Measurements from ENCODE around the gene DLGAP5. TPM values are rescaled to one million over a fixed set of nuclear protein-coding genes. Genes with fewer than 3 reads are reported as not detected.
A peak's percentile ranks its signal among the peaks of the same experiment; 100 is the strongest.

DLGAP5 gene
- total and polyA plus RNA-seq, 4 donors: 0.13 to 1.1 (median 0.63) TPM; not detected in 1

DNA sequence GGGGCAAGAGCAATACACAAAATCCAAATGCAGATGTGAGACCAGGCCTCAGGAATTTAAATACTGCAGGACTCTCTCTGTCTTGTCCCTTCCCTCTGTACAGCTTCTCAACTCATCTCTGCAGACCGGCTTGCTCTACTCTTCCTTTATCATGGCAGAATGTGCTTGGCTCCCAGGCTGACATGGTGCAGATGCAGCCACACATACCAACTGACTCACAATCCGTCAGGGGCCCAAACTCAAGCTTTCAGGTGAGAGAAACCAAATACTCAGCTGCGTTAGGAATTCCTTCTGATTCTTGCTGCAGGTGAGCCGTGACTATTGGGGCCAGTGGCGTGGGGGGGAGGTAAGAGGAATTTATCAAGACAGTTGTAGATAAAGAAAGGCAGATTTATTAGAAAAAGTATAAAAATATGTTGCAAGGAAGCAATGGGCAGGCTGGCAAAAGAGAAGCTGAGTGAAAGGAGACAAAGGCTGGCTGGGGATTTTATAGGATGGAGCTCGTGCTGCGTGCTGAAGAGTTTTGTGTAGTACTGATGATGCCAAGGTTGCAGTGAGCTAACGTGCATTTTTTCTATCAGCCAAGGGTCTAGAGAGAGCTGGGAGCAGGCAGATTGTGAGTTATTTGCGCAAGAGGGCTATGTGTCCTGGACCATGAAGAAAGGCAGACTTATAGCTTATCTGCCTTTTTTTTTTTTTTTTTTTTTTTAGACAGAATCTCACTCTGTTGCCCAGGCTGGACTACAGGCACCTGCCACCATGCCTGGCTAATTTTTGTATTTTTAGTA lies 67.3 kb downstream of the DLGAP5 start:
- intact Hi-C loops (cut with DNase I): no loop called here

DNA sequence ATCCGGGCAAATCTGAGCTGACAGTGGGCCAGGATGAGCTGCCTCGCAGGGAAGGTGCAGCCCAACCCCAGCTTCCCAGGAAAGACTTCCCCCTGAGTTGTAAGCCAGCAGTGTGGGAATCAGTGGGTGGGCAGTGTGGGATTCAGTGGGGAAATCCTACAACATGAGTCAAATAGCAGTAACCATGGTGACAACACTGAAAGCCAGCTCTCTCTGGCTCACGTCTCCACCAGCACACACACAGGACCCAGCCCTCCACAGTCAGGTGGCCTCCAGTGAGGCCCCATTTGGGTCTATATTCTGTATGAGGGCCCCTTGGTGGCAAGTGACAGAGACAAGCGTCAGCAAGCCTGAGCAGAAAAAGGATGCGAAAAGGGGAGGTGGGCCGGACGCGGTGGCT lies 68.3 kb downstream of the DLGAP5 start:
- intact Hi-C loops (cut with DNase I): no loop called here
- Histone ChIP-seq H3K27me3 (ENCODE audit: control insufficient read depth in 1 of 2, insufficient read depth in 2 of 2, low read length in 1 of 2) (no peaks in the 10 kb centered on the region), H3K4me1 (ENCODE audit: control insufficient read depth in 1 of 2, insufficient read depth in 2 of 2, low read length in 2 of 2) (no peaks in the 10 kb centered on the region), H3K4me3 (ENCODE audit: low read length in 2 of 2) (no peak overlapping the region), H3K9me3 (ENCODE audit: control insufficient read depth, low read length) (no peaks in the 10 kb centered on the region), H3K27ac (ENCODE audit: low read depth in 1 of 2, low read length in 2 of 2) (no peak overlapping the region), H3K36me3 (ENCODE audit: control insufficient read depth in 1 of 2, insufficient read depth in 2 of 2, low read length in 1 of 2) (no peaks in the 10 kb centered on the region)
- ATAC-seq (ENCODE audit: low FRiP score) (no peak), DNase-seq (no peak)
- WGBS, 2 donors: 65 to 71% methylated on average over 8 of the region's 8 CpGs

More for the DNA sequence above, 67.3 kb downstream of the DLGAP5 start:
- Histone ChIP-seq H3K4me3 (ENCODE audit: low read length in 2 of 2) (no peak overlapping the region), H3K4me1 (ENCODE audit: control insufficient read depth in 1 of 2, insufficient read depth in 2 of 2, low read length in 2 of 2) (no peaks in the 10 kb centered on the region), H3K9me3 (ENCODE audit: control insufficient read depth, low read length) (no peaks in the 10 kb centered on the region), H3K27me3 (ENCODE audit: control insufficient read depth in 1 of 2, insufficient read depth in 2 of 2, low read length in 1 of 2) (no peaks in the 10 kb centered on the region), H3K27ac (ENCODE audit: low read depth in 1 of 2, low read length in 2 of 2) (no peak overlapping the region), H3K36me3 (ENCODE audit: control insufficient read depth in 1 of 2, insufficient read depth in 2 of 2, low read length in 1 of 2) (no peaks in the 10 kb centered on the region)
- 96 to 98% methylated on average over 9 of the region's 9 CpGs for WGBS, 2 donors
- no peak for DNase-seq
- no peak for ATAC-seq (ENCODE audit: low FRiP score)

GRCh38 chr14:55122440-55122986 lies 68.9 kb downstream of the DLGAP5 start:
- no peaks in the 10 kb centered on the region for H3K36me3 ChIP-seq (ENCODE audit: control insufficient read depth in 1 of 2, insufficient read depth in 2 of 2, low read length in 1 of 2)
- H3K27ac ChIP-seq (ENCODE audit: low read depth in 1 of 2, low read length in 2 of 2): no peak overlapping the region
- H3K4me1 ChIP-seq (ENCODE audit: control insufficient read depth in 1 of 2, insufficient read depth in 2 of 2, low read length in 2 of 2): no peaks in the 10 kb centered on the region
- no peak overlapping the region for H3K4me3 ChIP-seq (ENCODE audit: low read length in 2 of 2)
- WGBS, 2 donors: 16 to 23% methylated on average over 8 of the region's 8 CpGs
- intact Hi-C loops (cut with DNase I): no loop called here
- no peaks in the 10 kb centered on the region for H3K27me3 ChIP-seq (ENCODE audit: control insufficient read depth in 1 of 2, insufficient read depth in 2 of 2, low read length in 1 of 2)
- DNase-seq (no peak), ATAC-seq (ENCODE audit: low FRiP score) (peak; percentile 62)
- no peaks in the 10 kb centered on the region for H3K9me3 ChIP-seq (ENCODE audit: control insufficient read depth, low read length)

- H3K27ac ChIP-seq (ENCODE audit: low read depth in 1 of 2, low read length in 2 of 2): no peak overlapping the region
- no peaks in the 10 kb centered on the region for H3K4me1 ChIP-seq (ENCODE audit: control insufficient read depth in 1 of 2, insufficient read depth in 2 of 2, low read length in 2 of 2)
- 93 to 94% methylated on average over 9 of the region's 9 CpGs for WGBS, 2 donors
- no peaks in the 10 kb centered on the region for H3K36me3 ChIP-seq (ENCODE audit: control insufficient read depth in 1 of 2, insufficient read depth in 2 of 2, low read length in 1 of 2)
- intact Hi-C loops (cut with DNase I): no loop called here
- no peaks in the 10 kb centered on the region for H3K27me3 ChIP-seq (ENCODE audit: control insufficient read depth in 1 of 2, insufficient read depth in 2 of 2, low read length in 1 of 2)
- ATAC-seq (ENCODE audit: low FRiP score) (no peak), DNase-seq (no peak)
- no peaks in the 10 kb centered on the region for H3K9me3 ChIP-seq (ENCODE audit: control insufficient read depth, low read length)
- no peak overlapping the region for H3K4me3 ChIP-seq (ENCODE audit: low read length in 2 of 2)
Observed at GRCh38 chr14:55121628-55122439, 69.6 kb downstream of the DLGAP5 start.

- Histone ChIP-seq H3K27ac (ENCODE audit: low read depth in 1 of 2, low read length in 2 of 2) (no peak overlapping the region), H3K4me3 (ENCODE audit: low read length in 2 of 2) (no peak overlapping the region), H3K27me3 (ENCODE audit: control insufficient read depth in 1 of 2, insufficient read depth in 2 of 2, low read length in 1 of 2) (no peaks in the 10 kb centered on the region), H3K4me1 (ENCODE audit: control insufficient read depth in 1 of 2, insufficient read depth in 2 of 2, low read length in 2 of 2) (no peaks in the 10 kb centered on the region), H3K36me3 (ENCODE audit: control insufficient read depth in 1 of 2, insufficient read depth in 2 of 2, low read length in 1 of 2) (no peaks in the 10 kb centered on the region), H3K9me3 (ENCODE audit: control insufficient read depth, low read length) (no peaks in the 10 kb centered on the region)
- DNase-seq (peak in 1 of 2 donors; percentile 50), ATAC-seq (ENCODE audit: low FRiP score) (no peak)
- intact Hi-C loops (cut with DNase I): no loop called here
- 90 to 92% methylated on average over 13 of the region's 13 CpGs for WGBS, 2 donors
Observed at GRCh38 chr14:55120571-55121495, 70.6 kb downstream of the DLGAP5 start.

DNA sequence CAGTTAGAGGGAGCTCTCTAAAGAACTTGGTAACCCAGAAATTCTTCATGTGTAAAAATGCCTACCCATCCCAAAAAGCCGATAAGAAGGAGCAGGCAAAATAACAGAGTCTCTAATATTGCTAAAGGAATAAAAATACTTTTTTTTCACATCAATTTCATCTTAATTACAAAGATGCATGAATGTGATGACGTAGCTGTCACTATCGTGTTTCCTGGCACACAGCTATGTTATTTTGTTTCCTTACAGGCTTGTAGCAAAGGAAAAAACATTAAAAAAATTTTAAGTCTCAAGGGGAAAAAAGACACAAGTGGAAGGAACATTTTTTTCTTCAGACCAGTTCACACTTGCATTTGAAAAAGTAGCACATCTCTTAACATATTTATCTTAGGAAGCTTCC lies 72.6 kb downstream of the DLGAP5 start:
- DNase-seq (no peak), ATAC-seq (ENCODE audit: low FRiP score) (no peak)
- Histone ChIP-seq H3K27me3 (ENCODE audit: control insufficient read depth in 1 of 2, insufficient read depth in 2 of 2, low read length in 1 of 2) (no peaks in the 10 kb centered on the region), H3K4me3 (ENCODE audit: low read length in 2 of 2) (no peak overlapping the region), H3K9me3 (ENCODE audit: control insufficient read depth, low read length) (no peaks in the 10 kb centered on the region), H3K27ac (ENCODE audit: low read depth in 1 of 2, low read length in 2 of 2) (no peak overlapping the region), H3K4me1 (ENCODE audit: control insufficient read depth in 1 of 2, insufficient read depth in 2 of 2, low read length in 2 of 2) (no peaks in the 10 kb centered on the region), H3K36me3 (ENCODE audit: control insufficient read depth in 1 of 2, insufficient read depth in 2 of 2, low read length in 1 of 2) (no peaks in the 10 kb centered on the region)
- intact Hi-C loops (cut with DNase I): no loop called here
- WGBS, 2 donors: 33 to 44% methylated on average over 3 of the region's 3 CpGs

DNA sequence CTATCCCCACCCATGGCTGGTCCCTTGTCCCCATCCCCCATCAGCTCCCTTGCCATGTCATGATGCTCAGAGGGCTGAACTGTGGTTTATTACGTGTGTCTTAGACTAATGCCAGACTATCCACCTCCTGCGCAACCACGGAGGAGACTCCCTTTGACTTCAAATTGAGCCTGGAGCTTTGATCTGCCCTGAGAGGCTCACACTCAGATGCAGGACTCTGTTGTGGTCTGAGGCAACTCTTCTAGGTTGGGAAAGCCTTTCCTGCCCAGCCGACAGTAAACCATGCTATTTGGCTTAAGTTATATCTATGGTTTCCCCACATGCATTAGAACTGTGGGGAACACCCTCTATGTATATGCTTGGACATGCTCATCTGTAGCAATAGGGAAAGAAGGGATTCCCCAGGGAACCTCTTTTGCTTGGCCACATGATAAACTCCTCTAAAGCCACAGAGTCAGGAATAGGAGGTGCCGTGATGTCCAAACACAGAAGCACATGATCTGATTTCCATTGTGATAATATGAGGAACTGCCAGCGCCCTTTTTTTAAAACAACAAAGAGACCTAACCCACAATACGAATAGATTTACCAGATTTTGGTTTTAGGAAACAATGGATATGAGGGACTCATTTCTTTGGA lies 73.5 kb downstream of the DLGAP5 start:
- H3K27ac ChIP-seq (ENCODE audit: low read depth in 1 of 2, low read length in 2 of 2): no peak overlapping the region
- H3K36me3 ChIP-seq (ENCODE audit: control insufficient read depth in 1 of 2, insufficient read depth in 2 of 2, low read length in 1 of 2): no peaks in the 10 kb centered on the region
- DNase-seq (no peak), ATAC-seq (ENCODE audit: low FRiP score) (no peak)
- H3K9me3 ChIP-seq (ENCODE audit: control insufficient read depth, low read length): no peaks in the 10 kb centered on the region
- intact Hi-C loops (cut with DNase I): no loop called here
- WGBS, 2 donors: 85 to 93% methylated on average over 7 of the region's 7 CpGs
- no peaks in the 10 kb centered on the region for H3K4me1 ChIP-seq (ENCODE audit: control insufficient read depth in 1 of 2, insufficient read depth in 2 of 2, low read length in 2 of 2)
- no peak overlapping the region for H3K4me3 ChIP-seq (ENCODE audit: low read length in 2 of 2)
- H3K27me3 ChIP-seq (ENCODE audit: control insufficient read depth in 1 of 2, insufficient read depth in 2 of 2, low read length in 1 of 2): no peaks in the 10 kb centered on the region
